Ascending aorta (tissue), 2 donors: ENCODE results near the gene NUDT15. TPM values are rescaled to one million over a fixed set of nuclear protein-coding genes. Genes with fewer than 3 reads are reported as not detected.

Experiments
- DNase-seq, 2 donors: peaks; one replicate each; pipeline ENCODE4 v3.0.0-alpha.2; 2019; ENCODE audit warnings: low spot score in 2 of 2
- H3K27ac ChIP-seq, 2 donors: fragments of 200-600 bp; sonication (generic); one replicate each; pipeline ENCODE4 v1.5.1; 2016 to 2017; ENCODE audit warnings: mild to moderate bottlenecking in 1 of 2
- H3K27me3 ChIP-seq: fragments of 200-600 bp; sonication (generic); one replicate; pipeline ENCODE4 v1.5.1; 2017
- H3K36me3 ChIP-seq, 2 donors: fragments of 200-600 bp; sonication (generic); one replicate each; pipeline ENCODE4 v1.5.1; 2016
- H3K4me1 ChIP-seq, 2 donors: fragments of 200-600 bp; sonication (generic); one replicate each; pipeline ENCODE4 v1.5.1; 2016 to 2017; ENCODE audit warnings: mild to moderate bottlenecking in 1 of 2
- H3K4me3 ChIP-seq, 2 donors: fragments of 200-600 bp; sonication (generic); one replicate each; pipeline ENCODE4 v1.5.1; 2016 to 2017; ENCODE audit warnings: mild to moderate bottlenecking in 1 of 2
- H3K9me3 ChIP-seq, 2 donors: fragments of 200-600 bp; sonication (generic); one replicate each; pipeline ENCODE4 v1.5.1; 2016
- intact Hi-C: fragments of 100-400 bp; cut with DNase I; formaldehyde crosslinking; loops from one replicate; pipeline ENCODE4 v1.15.1; 2023
- total RNA-seq: library from RNA; depleted of rRNA; stranded (reverse); fragments of >200 nt; gene quantifications from one replicate; pipeline ENCODE4 v1.1.0, GENCODE V29; 2016
- TF ChIP-seq, protein P1 (sequence below), 3 experiments: fragments of 200-600 bp in 2 of 3; fragments of 450-650 bp in 1 of 3; sonication (generic) in 2 of 3; IDR thresholded peaks; one replicate each; pipeline ENCODE4 v1.5.1; 2016 to 2019; ENCODE audit warnings: antibody characterized with exemption in 3 of 3, mild to moderate bottlenecking in 1 of 3, moderate library complexity in 1 of 3

The NUDT15 gene
- total RNA-seq, 1 donor from 2014 or later, result 4.2 TPM

DNA sequence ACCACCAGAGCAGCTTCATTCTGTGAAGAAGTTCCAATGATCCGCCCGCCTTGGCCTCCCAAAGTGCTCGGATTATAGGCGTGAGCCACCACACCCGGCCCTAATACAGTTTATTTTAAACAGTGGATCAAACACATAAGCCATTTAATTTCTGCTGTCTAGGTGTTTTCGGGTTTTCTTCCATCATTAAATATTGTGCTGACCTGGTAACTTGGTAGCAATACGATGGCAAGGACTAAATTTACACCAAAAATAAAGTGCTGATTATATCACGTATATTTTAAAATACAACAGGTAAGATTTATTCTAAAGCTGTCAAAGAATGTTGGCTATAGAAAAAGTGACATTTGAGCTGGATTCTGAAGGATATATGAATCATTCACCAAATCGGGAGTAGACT is 56.1 kb downstream of the NUDT15 start:
- Histone ChIP-seq H3K36me3 (no peaks in the 10 kb centered on the region), H3K9me3 (no peaks in the 10 kb centered on the region), H3K4me1 (peaks cover 8 to 15% of the 10 kb centered on the region in 2 donors), H3K27me3 (no peaks in the 10 kb centered on the region), H3K27ac (no peak overlapping the region), H3K4me3 (peak overlapping the region in 1 of 2 donors; percentile 86)
- intact Hi-C loops, result no loop called here
- TF ChIP-seq, protein P1, sequence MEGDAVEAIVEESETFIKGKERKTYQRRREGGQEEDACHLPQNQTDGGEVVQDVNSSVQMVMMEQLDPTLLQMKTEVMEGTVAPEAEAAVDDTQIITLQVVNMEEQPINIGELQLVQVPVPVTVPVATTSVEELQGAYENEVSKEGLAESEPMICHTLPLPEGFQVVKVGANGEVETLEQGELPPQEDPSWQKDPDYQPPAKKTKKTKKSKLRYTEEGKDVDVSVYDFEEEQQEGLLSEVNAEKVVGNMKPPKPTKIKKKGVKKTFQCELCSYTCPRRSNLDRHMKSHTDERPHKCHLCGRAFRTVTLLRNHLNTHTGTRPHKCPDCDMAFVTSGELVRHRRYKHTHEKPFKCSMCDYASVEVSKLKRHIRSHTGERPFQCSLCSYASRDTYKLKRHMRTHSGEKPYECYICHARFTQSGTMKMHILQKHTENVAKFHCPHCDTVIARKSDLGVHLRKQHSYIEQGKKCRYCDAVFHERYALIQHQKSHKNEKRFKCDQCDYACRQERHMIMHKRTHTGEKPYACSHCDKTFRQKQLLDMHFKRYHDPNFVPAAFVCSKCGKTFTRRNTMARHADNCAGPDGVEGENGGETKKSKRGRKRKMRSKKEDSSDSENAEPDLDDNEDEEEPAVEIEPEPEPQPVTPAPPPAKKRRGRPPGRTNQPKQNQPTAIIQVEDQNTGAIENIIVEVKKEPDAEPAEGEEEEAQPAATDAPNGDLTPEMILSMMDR (IDR thresholded peaks at IDR 0.05), result no peak
- DNase-seq, result no peak

DNA sequence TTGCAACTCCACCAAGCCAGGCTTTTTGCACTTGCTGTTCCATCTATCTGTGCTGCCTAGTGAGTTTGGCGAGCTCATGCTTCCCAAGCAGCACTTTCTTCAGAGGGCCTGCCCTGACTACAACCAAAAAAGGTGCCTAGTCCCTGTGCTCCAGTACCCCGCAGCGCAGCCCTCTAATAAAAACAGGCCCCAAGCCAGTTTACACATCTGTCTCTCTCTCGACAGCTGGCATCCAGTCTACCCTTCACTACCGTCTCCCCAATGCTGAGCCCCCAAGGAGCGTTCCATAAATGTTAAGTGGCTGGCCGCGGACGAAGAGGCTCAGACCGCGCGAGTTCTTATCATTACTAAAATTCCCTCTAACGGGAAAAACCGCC is 56.9 kb downstream of the NUDT15 start:
- DNase-seq, result no peak
- Histone ChIP-seq H3K4me1 (peaks cover 8 to 15% of the 10 kb centered on the region in 2 donors), H3K36me3 (no peaks in the 10 kb centered on the region), H3K27me3 (no peaks in the 10 kb centered on the region), H3K4me3 (peak overlapping the region; percentile 80 to 86), H3K27ac (peak overlapping the region; percentile 83 to 85), H3K9me3 (no peaks in the 10 kb centered on the region)
- TF ChIP-seq, protein P1 (IDR thresholded peaks at IDR 0.05), result no peak
- intact Hi-C loops, result loop anchor here (2.0 kb wide), 3 partner anchors 30 to 208 kb away; partner anchors contain the start of gene RB1

DNA sequence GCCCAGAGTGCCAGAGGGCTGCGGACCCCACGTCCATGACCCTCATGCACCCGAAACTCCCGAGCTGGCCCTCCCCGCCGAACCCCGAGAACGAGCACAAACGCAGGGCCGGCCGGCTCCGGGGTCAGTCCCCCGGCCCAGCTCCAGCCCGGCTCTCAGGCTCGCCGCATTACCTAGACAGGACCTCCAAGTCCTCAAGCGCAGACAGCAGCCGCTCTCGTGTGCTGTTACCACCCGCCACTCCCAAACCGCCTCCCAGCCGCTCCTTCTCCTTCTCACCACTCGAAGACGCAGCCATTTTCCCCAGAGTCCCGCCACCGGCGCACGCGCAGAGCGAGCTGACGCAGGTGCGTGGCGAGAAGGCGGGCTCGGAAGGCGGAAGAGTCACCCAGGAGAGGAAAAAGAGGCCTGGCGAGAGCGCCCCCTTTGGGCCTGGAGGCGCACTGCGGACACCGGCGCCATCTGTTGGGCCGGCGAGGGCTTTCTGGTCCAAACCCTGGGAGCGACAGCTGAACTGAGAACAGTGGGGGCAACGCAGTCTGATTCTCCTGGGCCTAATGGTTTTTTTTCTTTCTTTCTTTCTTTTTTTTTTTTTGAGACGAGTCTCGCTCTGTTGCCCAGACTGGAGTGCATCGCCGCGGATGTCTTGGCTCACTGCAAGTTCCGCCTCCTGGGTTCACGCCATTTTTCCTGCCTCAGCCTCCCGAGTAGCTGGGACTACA is 57.4 kb downstream of the NUDT15 start, which contains the start of gene MED4:
MED4 (minus strand) TSS at position 324 of the 722 bp plus-strand sequence; CDS start at position 298, 26 bp downstream.
- peak; percentile 75 to 98 for DNase-seq
- Histone ChIP-seq H3K9me3 (no peaks in the 10 kb centered on the region), H3K27me3 (no peaks in the 10 kb centered on the region), H3K4me1 (peaks cover 8 to 15% of the 10 kb centered on the region in 2 donors), H3K27ac (peak within 1 kb of the TSS; percentile 83 to 85), H3K36me3 (no peaks in the 10 kb centered on the region), H3K4me3 (peak within 1 kb of the TSS; percentile 80 to 86)
- intact Hi-C loops, result loop anchor here (1.0 to 5.0 kb wide), 5 partner anchors 30 to 208 kb away; partner anchors contain the start of genes ITM2B, RB1 and SUCLA2
- TF ChIP-seq, protein P1 (IDR thresholded peaks at IDR 0.05), result peak; percentile 98 to 99 (median 99)

DNA sequence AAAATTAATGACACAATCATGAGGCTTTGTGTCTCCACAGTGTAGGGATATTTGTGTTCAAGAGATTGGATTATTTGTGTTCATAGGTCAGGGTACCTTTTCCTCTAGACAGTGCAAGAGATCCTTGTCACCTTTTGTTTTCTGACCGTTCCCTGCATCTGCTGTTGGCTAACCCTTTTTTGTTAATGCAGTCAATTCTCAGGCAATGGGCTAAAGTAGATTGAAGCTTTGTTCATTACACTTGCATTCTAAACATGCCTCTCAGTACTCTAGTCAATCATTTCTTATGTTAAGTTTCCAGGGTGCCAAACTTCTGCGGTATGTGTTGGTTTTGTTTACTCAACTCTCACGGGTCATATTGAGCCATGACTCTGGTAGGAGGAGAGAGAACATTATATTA is 59.1 kb downstream of the NUDT15 start:
- TF ChIP-seq, protein P1 (IDR thresholded peaks at IDR 0.05), result no peak
- H3K9me3 ChIP-seq, result no peaks in the 10 kb centered on the region
- intact Hi-C loops, result loop anchor here (5.0 kb wide), 1 partner anchor 136 kb away; the partner anchor contains the start of gene ITM2B
- H3K27ac ChIP-seq, result no peak overlapping the region
- no peaks in the 10 kb centered on the region for H3K27me3 ChIP-seq
- DNase-seq, result no peak
- no peak overlapping the region for H3K4me3 ChIP-seq
- H3K4me1 ChIP-seq, result peaks cover 8 to 11% of the 10 kb centered on the region in 2 donors
- H3K36me3 ChIP-seq, result no peaks in the 10 kb centered on the region

Other genes starting within 250 kb of the NUDT15 start
- 33.0 TPM for gene SUCLA2, start 36.5 kb upstream of the NUDT15 start, total RNA-seq
- 8.6 TPM for gene MED4, start 57.4 kb downstream of the NUDT15 start, total RNA-seq
- 345 TPM for gene ITM2B, start 195.5 kb downstream of the NUDT15 start, total RNA-seq